Cardiac septum (tissue), 1 donor: ENCODE data around the gene SCD. TPM values are rescaled to one million over a fixed set of nuclear protein-coding genes. Genes with fewer than 3 reads are reported as not detected.
A peak's percentile ranks its signal among the peaks of the same experiment; 100 is the strongest.

Experiments
- DNase-seq: peaks from one replicate; pipeline ENCODE4 v3.0.0-alpha.2; 2020; ENCODE audit warnings: low spot score
- intact Hi-C: fragments of 100-400 bp; cut with DNase I; formaldehyde crosslinking; loops from one replicate; pipeline ENCODE4 v1.14.0; 2022
- total RNA-seq: library from RNA; stranded (reverse); fragmentation: NEBNext Ultra II Directional; extraction: Animal tissue kit (Norgen Biotek cat#: 25700); gene quantifications from one replicate; pipeline ENCODE4 v1.2.1, GENCODE V29; 2021
- donor health status: DM: no; HTN: no; CAD: no.

The SCD gene
- total RNA-seq, 1 donor from 2014 or later, result 16.8 TPM

- intact Hi-C loops, result loop anchor here (1.0 kb wide), 1 partner anchor 95 kb away; no protein-coding TSS in a partner anchor
- DNase-seq, result peak; percentile 81
These were observed 8.5 kb upstream of the SCD start for GRCh38 chr10:100338434-100339036.

- peak; percentile 46 for DNase-seq
- intact Hi-C loops, result no loop called here
These were observed 7.8 kb upstream of the SCD start for GRCh38 chr10:100339236-100339635.

- intact Hi-C loops, result loop anchor here (1.0 to 10.0 kb wide), 2 partner anchors 91 to 174 kb away; partner anchors contain the start of gene SEC31B
- DNase-seq, result peak; percentile 74
These were observed 5.8 kb upstream of the SCD start for GRCh38 chr10:100340948-100341847.

GRCh38 chr10:100341953-100342626 is 4.9 kb upstream of the SCD start:
- DNase-seq, result peak; percentile 75
- intact Hi-C loops, result loop anchor here (1.0 to 10.0 kb wide), 2 partner anchors 90 to 173 kb away; partner anchors contain the start of gene SEC31B

GRCh38 chr10:100342627-100342972 is 4.4 kb upstream of the SCD start:
- intact Hi-C loops, result loop anchor here (10.0 kb wide), 1 partner anchor 172 kb away; the partner anchor contains the start of gene SEC31B

GRCh38 chr10:100344241-100344788 is 2.7 kb upstream of the SCD start:
- no peak for DNase-seq
- intact Hi-C loops, result loop anchor here (10.0 kb wide), 1 partner anchor 170 kb away; the partner anchor contains the start of gene SEC31B

More at GRCh38 chr10:100342627-100342972, 4.4 kb upstream of the SCD start:
- no peak for DNase-seq

GRCh38 chr10:100345570-100346330 is 1.3 kb upstream of the SCD start:
- DNase-seq, result peak; percentile 7
- intact Hi-C loops, result loop anchor here (2.0 to 10.0 kb wide), 2 partner anchors 27 to 169 kb away; partner anchors contain the start of gene SEC31B

GRCh38 chr10:100346351-100346764 is 675 bp upstream of the SCD start:
- intact Hi-C loops, result loop anchor here (2.0 to 10.0 kb wide), 2 partner anchors 26 to 168 kb away; partner anchors contain the start of gene SEC31B
- peak; percentile 81 for DNase-seq

- intact Hi-C loops, result loop anchor here (2.0 to 10.0 kb wide), 2 partner anchors 25 to 167 kb away; partner anchors contain the start of gene SEC31B
- peak; percentile 57 for DNase-seq
These were observed 649 bp downstream of the SCD start for GRCh38 chr10:100347568-100348195.

GRCh38 chr10:100348389-100348927 is 1.4 kb downstream of the SCD start:
- intact Hi-C loops, result loop anchor here (10.0 kb wide), 1 partner anchor 166 kb away; the partner anchor contains the start of gene SEC31B
- peak; percentile 31 for DNase-seq

- intact Hi-C loops, result loop anchor here (10.0 kb wide), 1 partner anchor 166 kb away; the partner anchor contains the start of gene SEC31B
- DNase-seq, result peak; percentile 17
These were observed 2.1 kb downstream of the SCD start for GRCh38 chr10:100349087-100349486.

- DNase-seq, result peak; percentile 20
- intact Hi-C loops, result loop anchor here (10.0 kb wide), 1 partner anchor 165 kb away; the partner anchor contains the start of gene SEC31B
These were observed 2.6 kb downstream of the SCD start for GRCh38 chr10:100349672-100350071.

GRCh38 chr10:100350914-100351485 is 4.0 kb downstream of the SCD start:
- DNase-seq, result peak; percentile 51
- intact Hi-C loops, result no loop called here

GRCh38 chr10:100353770-100354485 is 6.9 kb downstream of the SCD start:
- peak; percentile 31 for DNase-seq
- intact Hi-C loops, result no loop called here

- intact Hi-C loops, result no loop called here
- no peak for DNase-seq
These were observed 8.1 kb downstream of the SCD start for GRCh38 chr10:100355086-100355485.
